ENCODE measurements around the gene FBXL4.

Gene FBXL4

GRCh38 chr6:98827295-98828159 lies 120.2 kb downstream of the FBXL4 start:
- in situ Hi-C loops (cut with MboI; ENCODE audit: low sequenced_read_pairs), result no loop called here

DNA sequence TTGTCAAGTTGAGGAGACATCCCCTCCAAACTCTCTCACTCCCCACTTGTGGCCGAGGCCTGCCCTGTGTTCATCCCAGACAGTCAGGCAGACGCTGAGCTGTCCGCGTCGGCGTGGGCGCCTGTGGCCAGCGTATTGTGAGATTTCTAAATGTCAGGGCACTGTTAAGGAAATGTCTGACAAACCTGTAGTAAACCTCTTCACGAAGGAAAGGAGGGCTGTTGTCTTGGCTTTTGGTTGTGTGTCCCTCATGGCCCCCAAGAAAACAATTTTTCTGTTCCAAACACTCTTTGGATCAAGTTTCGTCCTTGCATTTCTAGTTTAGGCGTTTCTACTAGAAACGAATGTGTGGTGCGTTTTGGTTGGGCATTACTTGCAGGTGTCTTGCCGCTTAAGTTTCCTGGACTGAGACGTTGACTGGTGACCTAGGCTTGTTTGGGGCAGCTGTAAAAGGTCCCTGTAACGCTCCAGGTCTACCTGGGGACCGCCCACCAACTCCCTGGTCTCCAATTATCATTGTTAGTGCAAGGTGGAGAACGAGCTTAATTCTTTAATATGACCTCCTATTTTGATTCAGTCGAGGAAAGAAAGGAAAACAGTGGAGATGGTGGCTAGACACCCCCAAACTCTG lies 122.0 kb downstream of the FBXL4 start:
- in situ Hi-C loops (cut with MboI; ENCODE audit: low sequenced_read_pairs), result no loop called here

DNA sequence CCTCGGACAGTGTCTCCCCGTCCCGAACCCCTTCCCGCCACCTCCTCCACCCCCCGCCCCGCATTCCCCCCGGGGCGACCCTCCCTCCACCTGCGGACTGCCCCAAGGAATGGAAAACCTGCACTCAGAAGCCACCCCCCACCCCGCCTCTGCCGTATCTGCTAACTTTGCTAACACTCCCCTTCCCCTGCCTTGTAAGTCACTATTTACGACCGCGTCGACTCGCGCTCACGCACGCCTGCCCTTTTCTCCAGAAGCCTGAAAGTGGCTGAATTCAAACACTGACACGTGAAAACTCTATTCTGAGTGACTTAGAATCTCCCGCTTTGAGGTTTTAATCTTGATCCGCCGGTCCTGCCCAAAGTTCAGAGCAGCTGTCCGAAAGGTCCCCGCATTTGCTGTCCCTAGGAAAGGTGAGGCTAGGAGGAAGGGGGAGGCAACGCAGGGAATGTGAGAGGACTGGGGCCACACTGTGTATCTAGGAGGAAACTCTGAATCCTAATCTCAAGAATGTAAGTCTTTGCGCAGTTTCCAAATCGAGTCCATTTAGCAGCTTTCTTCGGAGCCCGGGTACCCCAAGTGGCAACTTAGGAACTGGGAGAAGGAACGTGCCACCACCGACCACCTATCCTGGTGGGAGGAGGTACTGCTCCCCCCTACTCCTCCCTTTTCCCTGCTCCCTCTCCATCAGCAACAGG lies 122.7 kb downstream of the FBXL4 start:
- in situ Hi-C loops (cut with MboI; ENCODE audit: low sequenced_read_pairs), result no loop called here

GRCh38 chr6:98824162-98824901 lies 123.4 kb downstream of the FBXL4 start:
- in situ Hi-C loops (cut with MboI; ENCODE audit: low sequenced_read_pairs), result no loop called here

DNA sequence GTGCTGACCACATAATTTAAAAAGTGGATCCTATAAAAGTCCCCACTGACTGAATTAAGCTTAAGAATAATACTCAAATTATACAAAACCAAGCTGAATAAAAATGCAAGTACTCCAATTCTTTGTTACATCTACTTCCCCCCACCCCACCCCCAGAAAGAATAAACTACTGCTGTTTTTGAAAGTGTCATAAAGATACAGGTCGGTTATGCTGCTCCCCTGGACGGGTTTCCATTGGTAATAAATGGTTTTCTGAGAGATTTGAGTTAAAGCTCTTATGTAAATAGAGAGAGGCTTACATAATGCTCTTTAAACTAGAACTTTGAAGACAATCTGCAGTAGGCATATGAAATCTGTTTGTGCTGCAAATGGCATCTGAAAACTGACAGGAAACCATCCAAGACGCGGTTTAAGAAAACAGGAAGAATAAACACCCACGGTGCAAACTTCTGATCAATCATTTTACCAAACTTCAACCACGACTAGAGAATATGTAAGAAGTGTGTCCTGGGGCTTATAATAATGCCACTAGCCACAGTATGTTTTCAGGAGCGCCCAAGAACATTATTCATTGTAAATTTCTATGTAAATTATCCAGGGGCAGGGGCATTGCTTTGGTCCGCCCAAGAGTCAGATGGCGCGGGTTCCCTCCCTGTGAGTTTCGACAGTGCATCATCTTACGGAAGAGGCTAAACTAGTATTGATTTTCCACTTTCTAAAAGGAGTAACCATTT lies 124.2 kb downstream of the FBXL4 start:
- in situ Hi-C loops (cut with MboI; ENCODE audit: low sequenced_read_pairs), result no loop called here

- in situ Hi-C loops (cut with MboI; ENCODE audit: low sequenced_read_pairs), result no loop called here
Measured at GRCh38 chr6:98821756-98822405, 125.9 kb downstream of the FBXL4 start.

Data from HL-60/S4 treated with phorbol 12-myristate 13-acetate at 8.2 ng/mL for 4 days and 3 days (cell line).